Measurements from ENCODE around the gene GARRE1. TPM values are rescaled to one million over a fixed set of nuclear protein-coding genes. Genes with fewer than 3 reads are reported as not detected.
"Not testable (repeated sequence)": the region's sequence is repeated elsewhere in the genome, so short reads cannot be mapped to it uniquely, and the experiment has no call there.

Gene GARRE1
- total RNA-seq, 2 donors from 2014 or later, result 9.6 to 13.3 TPM

- no peaks in the 10 kb centered on the region for H3K36me3 Mint-ChIP-seq
- H3K4me3 Mint-ChIP-seq, result no peak overlapping the region
- peaks cover 16 to 20% of the 10 kb centered on the region in 2 donors for H3K4me1 Mint-ChIP-seq (ENCODE audit: low read depth in 2 of 2)
- no peaks in the 10 kb centered on the region for H3K27me3 Mint-ChIP-seq
- no peak for DNase-seq (ENCODE audit: low spot score)
- H3K9me3 Mint-ChIP-seq, result no peaks in the 10 kb centered on the region
- H3K27ac Mint-ChIP-seq, result no peak overlapping the region
- ATAC-seq, result no peak
Measured at GRCh38 chr19:34276614-34277013, 22.3 kb downstream of the GARRE1 start.

- no peak for DNase-seq (ENCODE audit: low spot score)
- peaks cover 11 to 17% of the 10 kb centered on the region in 2 donors for H3K4me1 Mint-ChIP-seq (ENCODE audit: low read depth in 2 of 2)
- no peak for ATAC-seq
- H3K36me3 Mint-ChIP-seq, result no peaks in the 10 kb centered on the region
- H3K27me3 Mint-ChIP-seq, result no peaks in the 10 kb centered on the region
- H3K9me3 Mint-ChIP-seq, result no peaks in the 10 kb centered on the region
- H3K4me3 Mint-ChIP-seq, result no peak overlapping the region
- H3K27ac Mint-ChIP-seq, result no peak overlapping the region
Measured at GRCh38 chr19:34277244-34277643, 22.9 kb downstream of the GARRE1 start.

GRCh38 chr19:34278783-34279182 lies 24.4 kb downstream of the GARRE1 start:
- no peak for ATAC-seq
- no peaks in the 10 kb centered on the region for H3K36me3 Mint-ChIP-seq
- no peak for DNase-seq (ENCODE audit: low spot score)
- H3K9me3 Mint-ChIP-seq, result no peaks in the 10 kb centered on the region
- H3K27me3 Mint-ChIP-seq, result no peaks in the 10 kb centered on the region
- no peak overlapping the region for H3K4me3 Mint-ChIP-seq
- H3K4me1 Mint-ChIP-seq (ENCODE audit: low read depth in 2 of 2), result peaks cover 14 to 17% of the 10 kb centered on the region in 2 donors
- H3K27ac Mint-ChIP-seq, result no peak overlapping the region

- H3K27ac Mint-ChIP-seq; H3K4me3 Mint-ChIP-seq; DNase-seq (ENCODE audit: low spot score); H3K27me3 Mint-ChIP-seq; H3K36me3 Mint-ChIP-seq; ATAC-seq; H3K9me3 Mint-ChIP-seq: not testable (repeated sequence)
- peaks cover 6 to 13% of the 10 kb centered on the region in 2 donors for H3K4me1 Mint-ChIP-seq (ENCODE audit: low read depth in 2 of 2)
Measured at GRCh38 chr19:34281444-34281843, 27.1 kb downstream of the GARRE1 start.

GRCh38 chr19:34282611-34283519 lies 28.5 kb downstream of the GARRE1 start:
- Mint-ChIP-seq H3K4me3 (no peak overlapping the region), H3K27me3 (no peaks in the 10 kb centered on the region), H3K4me1 (ENCODE audit: low read depth in 2 of 2) (peaks cover 0 to 6% of the 10 kb centered on the region in 2 donors), H3K36me3 (no peaks in the 10 kb centered on the region), H3K9me3 (no peaks in the 10 kb centered on the region), H3K27ac (no peak overlapping the region)
- ATAC-seq (no peak), DNase-seq (ENCODE audit: low spot score) (no peak)

- no peak for ATAC-seq
- Mint-ChIP-seq H3K36me3 (no peaks in the 10 kb centered on the region), H3K27me3 (no peaks in the 10 kb centered on the region), H3K9me3 (no peaks in the 10 kb centered on the region), H3K27ac (no peak overlapping the region), H3K4me1 (ENCODE audit: low read depth in 2 of 2) (peaks cover 0 to 6% of the 10 kb centered on the region in 2 donors), H3K4me3 (no peak overlapping the region)
- DNase-seq (ENCODE audit: low spot score), result no peak
Measured at GRCh38 chr19:34284505-34284904, 30.2 kb downstream of the GARRE1 start.

GRCh38 chr19:34287662-34288140 lies 33.3 kb downstream of the GARRE1 start:
- no peaks in the 10 kb centered on the region for H3K9me3 Mint-ChIP-seq
- H3K27me3 Mint-ChIP-seq, result no peaks in the 10 kb centered on the region
- H3K27ac Mint-ChIP-seq, result no peak overlapping the region

GRCh38 chr19:34288381-34288780 lies 34.0 kb downstream of the GARRE1 start:
- Mint-ChIP-seq H3K36me3 (no peaks in the 10 kb centered on the region), H3K4me3 (no peak overlapping the region), H3K4me1 (ENCODE audit: low read depth in 2 of 2) (no peaks in the 10 kb centered on the region), H3K9me3 (no peaks in the 10 kb centered on the region), H3K27me3 (no peaks in the 10 kb centered on the region), H3K27ac (no peak overlapping the region)
- ATAC-seq (no peak), DNase-seq (ENCODE audit: low spot score) (no peak)

More at GRCh38 chr19:34287662-34288140, 33.3 kb downstream of the GARRE1 start:
- peaks cover 0 to 3% of the 10 kb centered on the region in 2 donors for H3K4me1 Mint-ChIP-seq (ENCODE audit: low read depth in 2 of 2)
- no peak for DNase-seq (ENCODE audit: low spot score)
- ATAC-seq, result no peak
- no peaks in the 10 kb centered on the region for H3K36me3 Mint-ChIP-seq
- H3K4me3 Mint-ChIP-seq, result no peak overlapping the region

GRCh38 chr19:34291235-34291634 lies 36.9 kb downstream of the GARRE1 start:
- Mint-ChIP-seq H3K4me3 (no peak overlapping the region), H3K27ac (no peak overlapping the region), H3K27me3 (no peaks in the 10 kb centered on the region), H3K36me3 (no peaks in the 10 kb centered on the region), H3K4me1 (ENCODE audit: low read depth in 2 of 2) (no peaks in the 10 kb centered on the region), H3K9me3 (no peaks in the 10 kb centered on the region)
- ATAC-seq (no peak), DNase-seq (ENCODE audit: low spot score) (no peak)

- H3K4me3 Mint-ChIP-seq, result no peak overlapping the region
- no peaks in the 10 kb centered on the region for H3K36me3 Mint-ChIP-seq
- H3K9me3 Mint-ChIP-seq, result no peaks in the 10 kb centered on the region
- peaks cover 0 to 2% of the 10 kb centered on the region in 2 donors for H3K4me1 Mint-ChIP-seq (ENCODE audit: low read depth in 2 of 2)
- no peak overlapping the region for H3K27ac Mint-ChIP-seq
- no peak for DNase-seq (ENCODE audit: low spot score)
- ATAC-seq, result no peak
- H3K27me3 Mint-ChIP-seq, result no peaks in the 10 kb centered on the region
Measured at GRCh38 chr19:34295103-34295502, 40.7 kb downstream of the GARRE1 start.

- ATAC-seq (no peak), DNase-seq (ENCODE audit: low spot score) (no peak)
- Mint-ChIP-seq H3K4me1 (ENCODE audit: low read depth in 2 of 2) (peaks cover 0 to 2% of the 10 kb centered on the region in 2 donors), H3K27me3 (no peaks in the 10 kb centered on the region), H3K27ac (no peak overlapping the region), H3K4me3 (no peak overlapping the region), H3K9me3 (no peaks in the 10 kb centered on the region), H3K36me3 (no peaks in the 10 kb centered on the region)
Measured at GRCh38 chr19:34298891-34299520, 44.7 kb downstream of the GARRE1 start.

GRCh38 chr19:34299576-34299975 lies 45.2 kb downstream of the GARRE1 start:
- ATAC-seq (no peak), DNase-seq (ENCODE audit: low spot score) (no peak)
- H3K4me3 Mint-ChIP-seq, result no peak overlapping the region
- H3K27me3 Mint-ChIP-seq, result no peaks in the 10 kb centered on the region
- H3K27ac Mint-ChIP-seq, result no peak overlapping the region
- H3K36me3 Mint-ChIP-seq, result no peaks in the 10 kb centered on the region
- H3K9me3 Mint-ChIP-seq, result no peaks in the 10 kb centered on the region
- H3K4me1 Mint-ChIP-seq (ENCODE audit: low read depth in 2 of 2), result peaks cover 0 to 2% of the 10 kb centered on the region in 2 donors

GRCh38 chr19:34300380-34300779 lies 46.0 kb downstream of the GARRE1 start:
- Mint-ChIP-seq H3K27ac (no peak overlapping the region), H3K36me3 (no peaks in the 10 kb centered on the region), H3K4me1 (ENCODE audit: low read depth in 2 of 2) (peaks cover 0 to 2% of the 10 kb centered on the region in 2 donors), H3K4me3 (no peak overlapping the region), H3K27me3 (no peaks in the 10 kb centered on the region), H3K9me3 (no peaks in the 10 kb centered on the region)
- no peak for DNase-seq (ENCODE audit: low spot score)
- ATAC-seq, result no peak

GRCh38 chr19:34300962-34301361 lies 46.6 kb downstream of the GARRE1 start:
- no peak for ATAC-seq
- Mint-ChIP-seq H3K4me3 (no peak overlapping the region), H3K27ac (no peak overlapping the region), H3K4me1 (ENCODE audit: low read depth in 2 of 2) (peaks cover 0 to 2% of the 10 kb centered on the region in 2 donors), H3K27me3 (no peaks in the 10 kb centered on the region), H3K9me3 (no peaks in the 10 kb centered on the region), H3K36me3 (no peaks in the 10 kb centered on the region)
- no peak for DNase-seq (ENCODE audit: low spot score)

Data from natural killer cell treated with Interleukin-12 subunit alpha and Interleukin-12 subunit beta and Interleukin-15 and Interleukin-18, amount 100 ng/mL, for 72 hours (primary cell).